GM08714 (cell line): Measurements from ENCODE around the gene TRRAP.

Experiments
- H3K4me3 ChIP-seq: fragments of 200-500 bp; sonication (Bioruptor generic); 2 replicates; pipeline ENCODE4 v1.5.1; 2014; ENCODE audit warnings: mild to moderate bottlenecking, low read length, inconsistent platforms
- ZNF274 ChIP-seq: IDR thresholded peaks from 2 replicates; pipeline ENCODE4 v1.6.1; 2012; ENCODE audit warnings: mild to moderate bottlenecking, low read depth, low read length

Gene TRRAP

DNA sequence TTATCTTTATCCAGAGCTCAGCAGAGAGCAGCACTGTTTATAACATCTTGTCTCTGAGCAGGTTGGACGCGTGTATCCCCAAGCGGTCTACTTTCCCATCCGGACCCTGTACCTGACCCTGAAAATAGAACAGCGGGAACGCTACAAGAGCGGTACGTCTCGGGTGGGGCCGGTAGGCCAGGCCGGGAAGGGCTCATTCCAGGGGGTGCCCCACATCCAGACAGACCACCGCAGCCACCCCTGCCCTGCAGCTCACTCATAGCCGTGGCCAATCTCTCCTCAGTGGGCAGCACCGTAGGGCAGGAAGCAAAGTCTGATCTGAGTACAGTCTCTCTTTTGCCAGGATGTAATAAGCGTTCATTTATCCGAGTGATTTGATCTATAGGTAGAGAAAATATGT lies 113.7 kb downstream of the TRRAP start:
- no peak overlapping the region for H3K4me3 ChIP-seq
- no peak for TF ChIP-seq ZNF274

DNA sequence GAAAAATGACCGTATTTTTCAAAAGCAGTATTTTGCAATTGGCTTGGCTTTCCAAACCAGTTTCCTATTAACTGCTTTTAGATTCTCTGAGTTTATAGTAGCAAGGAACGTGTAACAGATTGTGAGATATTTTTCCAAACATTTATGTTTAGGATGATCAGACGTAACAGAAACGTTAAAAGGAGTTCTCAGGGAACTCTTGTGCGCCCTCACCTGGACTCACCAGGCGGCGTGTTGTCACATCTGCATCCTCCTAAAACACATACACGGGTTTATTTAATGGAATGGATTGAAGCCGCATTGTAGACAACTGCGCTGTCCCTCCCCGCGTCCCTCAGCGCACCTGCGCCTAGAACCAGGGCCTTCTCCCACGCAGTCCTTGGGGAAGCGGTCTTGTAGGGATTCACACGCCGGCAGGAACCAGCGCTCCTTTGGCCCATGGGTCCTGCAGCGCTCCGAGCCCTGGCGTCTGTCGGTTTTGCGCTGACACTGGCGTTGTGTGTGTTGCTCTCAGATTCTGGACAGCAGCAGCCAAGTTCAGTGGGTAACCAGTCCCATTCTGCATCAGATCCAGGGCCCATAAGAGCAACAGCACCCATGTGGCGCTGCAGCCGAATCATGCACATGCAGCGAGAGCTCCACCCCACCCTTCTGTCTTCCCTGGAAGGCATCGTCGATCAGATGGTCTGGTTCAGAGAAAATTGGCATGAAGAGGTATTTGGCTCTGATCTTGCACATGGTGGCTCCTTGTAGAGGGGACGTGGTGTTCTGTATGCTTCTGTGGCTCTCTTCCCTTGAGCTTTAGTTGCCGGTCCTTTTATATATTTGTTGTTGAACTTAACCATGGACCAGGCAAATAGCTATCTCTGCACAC lies 114.9 kb downstream of the TRRAP start:
- no peak for TF ChIP-seq ZNF274
- H3K4me3 ChIP-seq, result no peak overlapping the region

DNA sequence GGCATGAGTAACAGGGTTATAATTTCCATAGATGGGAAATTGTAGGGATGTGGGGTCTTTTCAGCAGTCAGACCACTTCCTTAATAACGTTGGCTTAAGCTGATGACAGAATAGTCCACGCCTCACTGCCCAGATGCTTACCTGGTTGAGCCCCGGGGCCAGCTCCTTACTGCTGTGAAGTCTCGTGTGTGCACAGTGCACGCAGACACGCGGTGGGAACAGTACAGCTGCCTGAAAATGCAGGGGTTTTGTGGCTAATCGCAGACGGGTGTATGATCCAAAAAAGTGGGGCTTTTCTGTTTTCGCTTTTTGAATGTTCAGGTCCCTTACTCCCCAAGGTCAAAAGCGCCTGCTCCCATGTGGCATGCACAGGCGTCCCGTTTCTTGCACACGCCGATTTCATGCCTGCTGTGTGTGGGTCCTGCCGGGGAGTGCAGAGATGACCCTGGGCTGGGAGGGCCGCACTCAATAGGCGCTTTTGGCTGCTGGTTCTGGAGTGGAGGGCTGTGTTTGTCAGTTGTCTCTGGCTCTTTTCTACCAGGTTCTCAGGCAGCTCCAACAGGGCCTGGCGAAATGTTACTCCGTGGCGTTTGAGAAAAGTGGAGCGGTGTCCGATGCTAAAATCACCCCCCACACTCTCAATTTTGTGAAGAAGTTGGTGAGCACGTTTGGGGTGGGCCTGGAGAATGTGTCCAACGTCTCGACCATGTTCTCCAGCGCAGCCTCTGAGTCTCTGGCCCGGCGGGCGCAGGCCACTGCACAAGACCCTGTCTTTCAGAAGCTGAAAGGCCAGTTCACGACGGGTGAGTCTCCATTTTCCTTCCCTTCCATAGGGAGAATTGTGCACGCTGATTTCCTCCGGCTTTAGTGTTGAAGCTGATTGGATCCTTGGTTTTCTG lies 116.0 kb downstream of the TRRAP start:
- no peak for TF ChIP-seq ZNF274
- no peak overlapping the region for H3K4me3 ChIP-seq

GRCh38 chr7:98995111-98995510 lies 116.8 kb downstream of the TRRAP start:
- no peak for TF ChIP-seq ZNF274
- H3K4me3 ChIP-seq, result no peak overlapping the region

DNA sequence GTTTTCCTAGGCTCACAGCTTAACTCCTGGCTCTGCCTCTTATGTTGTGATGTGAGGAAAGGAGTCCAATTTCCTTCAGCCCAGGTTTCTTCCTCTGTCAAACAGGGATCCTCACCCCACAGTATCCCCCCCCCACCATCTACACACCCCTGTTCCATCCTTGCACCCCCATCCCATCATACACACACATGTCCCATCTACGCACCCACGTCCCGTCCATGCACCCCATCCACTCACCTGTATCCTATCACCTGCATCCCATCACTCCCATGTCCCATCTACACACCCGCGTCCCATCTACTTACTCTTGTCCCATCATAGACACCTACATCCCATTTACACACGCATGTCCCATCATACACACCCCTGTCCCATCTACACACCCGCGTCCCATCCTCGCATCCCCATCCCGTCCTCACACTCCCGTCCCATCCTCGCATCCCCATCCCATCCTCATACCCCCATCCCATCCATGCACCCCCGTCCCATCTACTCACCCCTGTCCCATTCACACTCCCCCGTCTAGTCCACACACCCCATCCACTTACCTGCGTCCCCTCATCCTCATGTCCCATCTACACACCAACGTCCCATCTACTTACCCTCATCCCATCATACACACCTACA lies 117.3 kb downstream of the TRRAP start:
- TF ChIP-seq ZNF274, result no peak
- H3K4me3 ChIP-seq, result no peak overlapping the region

- TF ChIP-seq ZNF274, result no peak
- no peak overlapping the region for H3K4me3 ChIP-seq
Measured at GRCh38 chr7:98996150-98996552, 117.8 kb downstream of the TRRAP start.

DNA sequence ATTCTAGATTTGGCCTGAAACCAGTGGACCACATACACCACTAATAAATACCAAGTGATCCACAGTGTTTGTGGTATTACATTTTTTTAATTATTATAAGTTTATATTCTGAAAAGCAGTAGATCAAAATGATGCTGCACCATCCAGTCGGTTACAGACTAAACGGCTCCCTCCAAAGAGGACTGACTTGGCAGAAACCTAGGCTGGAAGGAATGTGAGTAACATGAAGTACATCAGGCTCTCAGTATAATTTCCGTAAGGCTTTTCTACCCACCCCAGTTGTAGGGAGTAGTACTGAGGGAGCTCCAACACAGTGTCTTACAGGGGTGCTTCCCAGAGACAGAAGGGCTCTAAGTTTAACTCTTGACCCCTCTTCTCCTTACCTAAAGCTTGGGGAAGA lies 119.5 kb downstream of the TRRAP start:
- H3K4me3 ChIP-seq, result no peak overlapping the region

GRCh38 chr7:98998821-98999725 lies 120.7 kb downstream of the TRRAP start:
- TF ChIP-seq ZNF274, result no peak
- no peak overlapping the region for H3K4me3 ChIP-seq

More for the DNA sequence above, 119.5 kb downstream of the TRRAP start:
- TF ChIP-seq ZNF274, result no peak

- no peak overlapping the region for H3K4me3 ChIP-seq
- no peak for TF ChIP-seq ZNF274
Measured at GRCh38 chr7:99000196-99000903, 122.0 kb downstream of the TRRAP start.

DNA sequence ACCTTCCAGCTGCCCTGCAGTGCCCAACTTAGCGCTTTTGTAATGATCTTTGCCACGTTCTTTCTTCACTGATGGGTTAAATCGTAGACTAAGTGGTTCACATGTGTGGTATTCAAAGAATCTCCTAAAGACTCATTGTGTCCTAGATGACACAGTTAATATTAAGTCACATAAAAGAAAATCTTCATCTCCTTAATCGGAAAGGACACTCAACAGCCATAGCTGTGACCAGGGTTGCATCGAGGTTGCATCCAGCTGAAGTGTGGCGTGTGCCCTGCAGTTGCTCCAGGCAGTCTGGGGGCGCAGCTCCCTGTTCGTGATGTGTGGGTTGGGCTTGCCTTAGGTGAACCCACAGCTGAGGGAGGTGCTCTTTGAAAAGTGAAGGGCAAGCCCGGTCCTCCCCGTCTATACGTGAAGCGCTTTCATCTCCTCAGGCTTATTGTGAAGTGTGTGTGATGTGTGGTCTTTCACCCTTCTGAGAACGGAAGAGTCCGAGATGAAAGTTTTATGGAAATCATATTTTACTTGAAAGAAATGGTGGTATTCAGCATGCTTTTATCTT lies 122.7 kb downstream of the TRRAP start:
- TF ChIP-seq ZNF274, result no peak
- no peak overlapping the region for H3K4me3 ChIP-seq

DNA sequence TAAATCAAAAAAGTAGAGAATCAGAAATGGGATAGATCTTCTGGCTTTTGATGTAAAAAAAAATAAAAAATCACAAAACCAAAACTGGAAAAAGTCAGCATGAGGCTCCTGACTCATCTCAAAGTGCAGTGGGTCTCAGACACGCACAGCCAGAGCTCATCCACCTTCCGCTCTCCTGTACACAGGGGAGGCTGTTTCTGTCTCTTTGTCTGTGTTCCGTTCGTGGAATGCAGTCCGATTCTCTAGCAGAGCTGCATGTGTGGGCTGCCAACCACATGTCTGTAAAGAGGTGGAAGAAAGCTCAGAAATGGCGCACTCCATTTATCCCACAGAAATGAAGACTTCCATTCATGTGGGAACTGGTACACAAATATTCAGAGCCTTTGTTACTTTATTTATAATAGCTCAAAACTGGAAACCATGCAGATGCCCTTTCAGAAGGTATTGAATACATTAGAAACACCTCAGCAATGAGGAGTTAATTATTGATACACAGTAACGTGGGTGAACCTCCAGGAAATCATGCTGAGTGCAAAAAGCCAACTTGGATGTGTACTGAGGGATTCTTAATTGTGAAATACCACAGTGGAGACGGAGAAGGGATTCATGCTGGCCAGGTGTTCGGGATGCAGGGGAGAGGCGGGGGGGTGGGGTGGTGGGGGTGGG lies 123.3 kb downstream of the TRRAP start:
- no peak overlapping the region for H3K4me3 ChIP-seq
- no peak for TF ChIP-seq ZNF274

- H3K4me3 ChIP-seq, result no peak overlapping the region
- no peak for TF ChIP-seq ZNF274
Measured at GRCh38 chr7:99002148-99002826, 124.0 kb downstream of the TRRAP start.
